Neural cell (in vitro differentiated cells): ENCODE measurements around the gene ANTXR1. TPM values are rescaled to one million over a fixed set of nuclear protein-coding genes. Genes with fewer than 3 reads are reported as not detected.
A peak's percentile ranks its signal among the peaks of the same experiment; 100 is the strongest.

Experiments used
- H2AFZ ChIP-seq: fragments of 200-600, 300-800 bp; sonication (generic), shearing (Covaris generic); 2 replicates; pipeline ENCODE4 v1.6.0; 2014; ENCODE audit warnings: low read depth, mild to moderate bottlenecking, antibody characterized with exemption, low read length, moderate library complexity
- H3F3A ChIP-seq: fragments of 200-600 bp; shearing (Covaris generic); 2 replicates; pipeline ENCODE4 v1.6.1; 2016; ENCODE audit warnings: mild to moderate bottlenecking, moderate library complexity, mixed read lengths, antibody characterized with exemption, low read length; ENCODE audit not compliant: insufficient read depth, poor library complexity, severe bottlenecking
- H3K27ac ChIP-seq: fragments of 200-600, 300-800 bp; sonication (generic), shearing (Covaris generic); 2 replicates; pipeline ENCODE4 v1.5.1; 2014; ENCODE audit warnings: mild to moderate bottlenecking, low read length, moderate library complexity
- H3K27me3 ChIP-seq: fragments of 300-800, 200-600 bp; sonication (generic), shearing (Covaris generic); 2 replicates; pipeline ENCODE4 v1.6.0; 2014; ENCODE audit warnings: mild to moderate bottlenecking, low read depth, low read length, moderate library complexity; ENCODE audit not compliant: insufficient read depth
- H3K36me3 ChIP-seq: fragments of 300-800, 200-600 bp; sonication (generic), shearing (Covaris generic); 2 replicates; pipeline ENCODE4 v1.5.1; 2014; ENCODE audit warnings: mild to moderate bottlenecking, antibody characterized with exemption, low read length, moderate library complexity; ENCODE audit not compliant: insufficient read depth
- H3K4me2 ChIP-seq: fragments of 300-800, 200-600 bp; sonication (generic), shearing (Covaris generic); 2 replicates; pipeline ENCODE4 v1.6.0; 2014; ENCODE audit warnings: mild to moderate bottlenecking, low read length
- H3K4me3 ChIP-seq: fragments of 300-800, 200-600 bp; sonication (generic), shearing (Covaris generic); 2 replicates; pipeline ENCODE4 v1.5.1; 2014; ENCODE audit warnings: mild to moderate bottlenecking, low read length, moderate library complexity
- H3K79me2 ChIP-seq: fragments of 200-600 bp; shearing (Covaris generic); replicated peaks from 2 replicates; pipeline ENCODE4 v1.6.0; 2014; ENCODE audit warnings: mild to moderate bottlenecking, low read length, moderate library complexity; ENCODE audit not compliant: insufficient read depth
- H3K9ac ChIP-seq: fragments of 300-800, 200-600 bp; sonication (generic), shearing (Covaris generic); 2 replicates; pipeline ENCODE4 v1.6.1; 2016; ENCODE audit warnings: mild to moderate bottlenecking, low read length, mixed read lengths
- H3K9me2 ChIP-seq: fragments of 200-600 bp; shearing (Covaris generic); 2 replicates; pipeline ENCODE4 v1.6.1; 2016; ENCODE audit warnings: mild to moderate bottlenecking, low read length, mixed read lengths; ENCODE audit not compliant: insufficient read depth
- H3K9me3 ChIP-seq: fragments of 200-600, 300-800 bp; sonication (generic), shearing (Covaris generic); 2 replicates; pipeline ENCODE4 v1.6.1; 2016; ENCODE audit warnings: mild to moderate bottlenecking, mixed run types, low read length, moderate library complexity, mixed read lengths
- H4K20me1 ChIP-seq: fragments of 200-600 bp; shearing (Covaris generic); 2 replicates; pipeline ENCODE4 v1.6.1; 2016; ENCODE audit warnings: mild to moderate bottlenecking, mixed run types; ENCODE audit not compliant: insufficient read depth
- EP300 ChIP-seq: fragments of 450-650 bp; conservative IDR thresholded peaks from 2 replicates; pipeline ENCODE4 v1.6.1; 2014; ENCODE audit warnings: antibody characterized with exemption, mild to moderate bottlenecking, moderate library complexity; ENCODE audit not compliant: poor library complexity, severe bottlenecking
- EZH2 ChIP-seq: fragments of 200-600, 300-800 bp; shearing (Covaris generic), sonication (generic); IDR thresholded peaks from 2 replicates; pipeline ENCODE4 v1.6.1; 2014; ENCODE audit warnings: antibody characterized with exemption, low read length, borderline replicate concordance, mild to moderate bottlenecking; ENCODE audit not compliant: insufficient read depth, poor library complexity, severe bottlenecking
- MXI1 ChIP-seq: fragments of 450-650 bp; conservative IDR thresholded peaks from 2 replicates; pipeline ENCODE4 v1.6.1; 2014; ENCODE audit warnings: antibody characterized with exemption, mild to moderate bottlenecking; ENCODE audit not compliant: poor library complexity, severe bottlenecking
- POLR2AphosphoS5 ChIP-seq: IDR thresholded peaks from 2 replicates; pipeline ENCODE4 v1.6.1; 2012
- RAD21 ChIP-seq: fragments of 450-650 bp; conservative IDR thresholded peaks from 2 replicates; pipeline ENCODE4 v1.6.1; 2014; ENCODE audit warnings: antibody characterized with exemption, mild to moderate bottlenecking, moderate library complexity
- SMC3 ChIP-seq: fragments of 450-650 bp; conservative IDR thresholded peaks from 2 replicates; pipeline ENCODE4 v1.6.1; 2014; ENCODE audit warnings: antibody characterized with exemption, mild to moderate bottlenecking, moderate library complexity; ENCODE audit not compliant: poor library complexity
- TAF1 ChIP-seq: IDR thresholded peaks from 2 replicates; pipeline ENCODE4 v1.6.1; 2012; ENCODE audit warnings: low read depth
- polyA plus RNA-seq: library from polyadenylated mRNA; depleted of rRNA; stranded (reverse); fragments of >200 nt; gene quantifications from 2 replicates; pipeline ENCODE4 v1.2.3, GENCODE V29; 2014
- TF ChIP-seq, protein P1 (sequence below): IDR thresholded peaks from 2 replicates; pipeline ENCODE4 v1.6.1; 2012; ENCODE audit warnings: borderline replicate concordance
- TF ChIP-seq, protein P2 (sequence below): fragments of 450-650 bp; IDR thresholded peaks from 2 replicates; pipeline ENCODE4 v1.5.1; 2014; ENCODE audit warnings: antibody characterized with exemption, mild to moderate bottlenecking, moderate library complexity; ENCODE audit not compliant: poor library complexity, severe bottlenecking

The ANTXR1 gene
- polyA plus RNA-seq, 1 donor from 2014 or later, result 4.9 TPM

- H3K27ac ChIP-seq, result no peak overlapping the region
- H4K20me1 ChIP-seq, result no peaks in the 10 kb centered on the region
- H3K9me3 ChIP-seq, result no peaks in the 10 kb centered on the region
- no peaks in the 10 kb centered on the region for H3K9me2 ChIP-seq
- H2AFZ ChIP-seq, result no peak overlapping the region
- no peaks in the 10 kb centered on the region for H3F3A ChIP-seq
- no peak overlapping the region for H3K4me2 ChIP-seq
- no peak overlapping the region for H3K4me3 ChIP-seq
- peaks cover 24% of the 10 kb centered on the region for H3K79me2 ChIP-seq
- no peak overlapping the region for H3K9ac ChIP-seq
- TF ChIP-seq RAD21, result no peak
- TF ChIP-seq EZH2, result no peak
- TF ChIP-seq, protein P1, sequence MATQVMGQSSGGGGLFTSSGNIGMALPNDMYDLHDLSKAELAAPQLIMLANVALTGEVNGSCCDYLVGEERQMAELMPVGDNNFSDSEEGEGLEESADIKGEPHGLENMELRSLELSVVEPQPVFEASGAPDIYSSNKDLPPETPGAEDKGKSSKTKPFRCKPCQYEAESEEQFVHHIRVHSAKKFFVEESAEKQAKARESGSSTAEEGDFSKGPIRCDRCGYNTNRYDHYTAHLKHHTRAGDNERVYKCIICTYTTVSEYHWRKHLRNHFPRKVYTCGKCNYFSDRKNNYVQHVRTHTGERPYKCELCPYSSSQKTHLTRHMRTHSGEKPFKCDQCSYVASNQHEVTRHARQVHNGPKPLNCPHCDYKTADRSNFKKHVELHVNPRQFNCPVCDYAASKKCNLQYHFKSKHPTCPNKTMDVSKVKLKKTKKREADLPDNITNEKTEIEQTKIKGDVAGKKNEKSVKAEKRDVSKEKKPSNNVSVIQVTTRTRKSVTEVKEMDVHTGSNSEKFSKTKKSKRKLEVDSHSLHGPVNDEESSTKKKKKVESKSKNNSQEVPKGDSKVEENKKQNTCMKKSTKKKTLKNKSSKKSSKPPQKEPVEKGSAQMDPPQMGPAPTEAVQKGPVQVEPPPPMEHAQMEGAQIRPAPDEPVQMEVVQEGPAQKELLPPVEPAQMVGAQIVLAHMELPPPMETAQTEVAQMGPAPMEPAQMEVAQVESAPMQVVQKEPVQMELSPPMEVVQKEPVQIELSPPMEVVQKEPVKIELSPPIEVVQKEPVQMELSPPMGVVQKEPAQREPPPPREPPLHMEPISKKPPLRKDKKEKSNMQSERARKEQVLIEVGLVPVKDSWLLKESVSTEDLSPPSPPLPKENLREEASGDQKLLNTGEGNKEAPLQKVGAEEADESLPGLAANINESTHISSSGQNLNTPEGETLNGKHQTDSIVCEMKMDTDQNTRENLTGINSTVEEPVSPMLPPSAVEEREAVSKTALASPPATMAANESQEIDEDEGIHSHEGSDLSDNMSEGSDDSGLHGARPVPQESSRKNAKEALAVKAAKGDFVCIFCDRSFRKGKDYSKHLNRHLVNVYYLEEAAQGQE, result no peak
- TF ChIP-seq, protein P2, sequence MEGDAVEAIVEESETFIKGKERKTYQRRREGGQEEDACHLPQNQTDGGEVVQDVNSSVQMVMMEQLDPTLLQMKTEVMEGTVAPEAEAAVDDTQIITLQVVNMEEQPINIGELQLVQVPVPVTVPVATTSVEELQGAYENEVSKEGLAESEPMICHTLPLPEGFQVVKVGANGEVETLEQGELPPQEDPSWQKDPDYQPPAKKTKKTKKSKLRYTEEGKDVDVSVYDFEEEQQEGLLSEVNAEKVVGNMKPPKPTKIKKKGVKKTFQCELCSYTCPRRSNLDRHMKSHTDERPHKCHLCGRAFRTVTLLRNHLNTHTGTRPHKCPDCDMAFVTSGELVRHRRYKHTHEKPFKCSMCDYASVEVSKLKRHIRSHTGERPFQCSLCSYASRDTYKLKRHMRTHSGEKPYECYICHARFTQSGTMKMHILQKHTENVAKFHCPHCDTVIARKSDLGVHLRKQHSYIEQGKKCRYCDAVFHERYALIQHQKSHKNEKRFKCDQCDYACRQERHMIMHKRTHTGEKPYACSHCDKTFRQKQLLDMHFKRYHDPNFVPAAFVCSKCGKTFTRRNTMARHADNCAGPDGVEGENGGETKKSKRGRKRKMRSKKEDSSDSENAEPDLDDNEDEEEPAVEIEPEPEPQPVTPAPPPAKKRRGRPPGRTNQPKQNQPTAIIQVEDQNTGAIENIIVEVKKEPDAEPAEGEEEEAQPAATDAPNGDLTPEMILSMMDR, result no peak
- no peak for TF ChIP-seq MXI1
- TF ChIP-seq EP300, result no peak
- no peak for TF ChIP-seq TAF1
- no peak for TF ChIP-seq POLR2AphosphoS5
- TF ChIP-seq SMC3, result no peak
- H3K27me3 ChIP-seq, result no peaks in the 10 kb centered on the region
- H3K36me3 ChIP-seq, result no peaks in the 10 kb centered on the region
Measured at GRCh38 chr2:69011611-69012157, 1.3 kb upstream of the ANTXR1 start.

DNA sequence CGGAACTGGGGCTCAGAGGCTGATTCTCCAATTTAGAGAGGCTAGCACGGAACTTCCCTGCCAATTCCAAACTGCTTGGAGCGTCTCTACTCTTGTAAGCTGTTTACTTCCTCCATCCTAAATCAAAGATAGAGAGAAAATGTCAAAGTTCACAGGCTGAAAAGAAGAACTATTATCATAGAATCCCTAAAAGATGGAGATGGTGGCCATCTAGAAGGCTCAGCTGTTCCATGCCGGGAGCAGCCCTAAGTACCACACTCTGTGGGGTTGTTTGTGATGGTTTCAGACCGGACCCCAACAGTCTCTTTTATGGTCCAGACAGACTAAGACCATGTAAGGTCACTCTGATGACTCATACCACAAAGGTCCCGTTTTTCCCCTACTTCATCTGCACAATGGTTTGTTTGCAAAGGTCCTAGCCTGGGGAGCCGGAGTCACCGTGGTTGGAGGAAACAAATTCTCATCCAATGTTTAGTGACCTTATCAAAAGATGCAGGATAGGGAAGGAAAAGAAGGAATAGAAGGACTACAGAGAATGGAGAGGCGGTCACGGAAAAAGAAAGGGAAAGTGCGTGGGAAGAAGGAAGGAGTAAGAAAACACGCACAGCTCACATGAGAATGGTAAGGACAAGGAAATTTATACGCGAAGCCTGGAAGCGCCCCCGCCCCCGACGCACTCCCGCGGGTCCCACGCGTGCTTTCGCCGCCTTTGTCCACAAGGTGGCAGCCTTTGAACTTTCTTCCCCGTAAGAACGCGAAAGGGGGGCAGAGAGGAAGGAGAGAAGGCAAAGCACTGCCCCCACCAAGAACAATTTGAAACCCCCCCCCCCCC, 453 bp upstream of the ANTXR1 start:
- Histone ChIP-seq H4K20me1 (no peaks in the 10 kb centered on the region), H3K9me2 (no peaks in the 10 kb centered on the region), H3K9me3 (no peaks in the 10 kb centered on the region), H3K27ac (peak overlapping the region; percentile 68), H3K27me3 (no peaks in the 10 kb centered on the region), H3F3A (no peaks in the 10 kb centered on the region), H3K36me3 (no peaks in the 10 kb centered on the region), H3K4me3 (peak overlapping the region; percentile 94), H3K79me2 (peaks cover 33% of the 10 kb centered on the region), H3K4me2 (peak overlapping the region; percentile 41), H3K9ac (peak overlapping the region; percentile 86), H2AFZ (peak overlapping the region; percentile 92)
- TF ChIP-seq EP300, result no peak
- TF ChIP-seq SMC3, result peak; percentile 76
- TF ChIP-seq, protein P2, result peak; percentile 79
- TF ChIP-seq RAD21, result peak; percentile 70
- no peak for TF ChIP-seq EZH2
